ENCODE measurements around the gene MTG1.

GRCh38 chr10:133411523-133412380, 17.8 kb downstream of the MTG1 start:
- TF ChIP-seq CTCF (IDR thresholded peaks at IDR 0.05; ENCODE audit: low read depth, low read length) (no peak), EZH2phosphoT487 (IDR thresholded peaks at IDR 0.05; ENCODE audit: low read depth) (no peak)
